WTC11 (cell line): Measurements from ENCODE around the gene CST9L. TPM values are rescaled to one million over a fixed set of nuclear protein-coding genes. Genes with fewer than 3 reads are reported as not detected.

Experiments
- ATAC-seq: fragments of 200-7000 bp; cut with Tn5 transposase; 2 replicates; pipeline ENCODE4 v1.10.0; 2021; ENCODE audit warnings: mild to moderate bottlenecking, moderate library complexity
- CTCF ChIA-PET: fragments of 300-600 bp; sonication (Branson Sonifier 250); formaldehyde crosslinking; loops from one replicate; lab custom pipeline; 2021; ENCODE audit warnings: antibody characterized with exemption; lab: Charles Lee
- POLR2A ChIA-PET: fragments of 350-600 bp; sonication (Branson Sonifier 250); formaldehyde crosslinking; loops from one replicate; lab custom pipeline; 2021; ENCODE audit warnings: antibody characterized with exemption; lab: Charles Lee
- DNase-seq: peaks from one replicate; pipeline ENCODE4 v3.0.0; 2021; ENCODE audit warnings: low spot score
- H3K27ac Mint-ChIP-seq: 2 replicates; pipeline ENCODE4 v1.8.0; 2021; ENCODE audit warnings: mixed read lengths
- H3K27me3 Mint-ChIP-seq: 2 replicates; pipeline ENCODE4 v1.8.0; 2021; ENCODE audit warnings: low read depth, mild to moderate bottlenecking, moderate library complexity, mixed read lengths
- H3K36me3 Mint-ChIP-seq: 2 replicates; pipeline ENCODE4 v1.8.0; 2021; ENCODE audit warnings: mixed read lengths
- H3K4me1 Mint-ChIP-seq: 2 replicates; pipeline ENCODE4 v1.8.0; 2022; ENCODE audit warnings: mixed read lengths
- H3K4me3 Mint-ChIP-seq: 2 replicates; pipeline ENCODE4 v1.8.0; 2021; ENCODE audit warnings: mild to moderate bottlenecking, moderate library complexity, mixed read lengths
- H3K9me3 Mint-ChIP-seq: 2 replicates; pipeline ENCODE4 v1.8.0; 2021; ENCODE audit warnings: mixed read lengths
- CREB1 ChIP-seq: sonication (generic); formaldehyde crosslinking; IDR thresholded peaks from 2 replicates; pipeline ENCODE4 v1.8.0; 2023; ENCODE audit warnings: mild to moderate bottlenecking, missing genetic modification reagents
- ELF4 ChIP-seq: sonication (generic); formaldehyde crosslinking; IDR thresholded peaks from 2 replicates; pipeline ENCODE4 v1.8.1; 2022; ENCODE audit warnings: low read depth, mild to moderate bottlenecking, moderate library complexity, missing genetic modification reagents
- ETV6 ChIP-seq: sonication (generic); formaldehyde crosslinking; IDR thresholded peaks from 2 replicates; pipeline ENCODE4 v1.8.1; 2022; ENCODE audit warnings: mild to moderate bottlenecking, missing genetic modification reagents
- FOXK1 ChIP-seq: sonication (generic); formaldehyde crosslinking; IDR thresholded peaks from 2 replicates; pipeline ENCODE4 v1.8.0; 2022; ENCODE audit warnings: mild to moderate bottlenecking, moderate library complexity, missing genetic modification reagents
- FOXP1 ChIP-seq: sonication (generic); formaldehyde crosslinking; IDR thresholded peaks from 2 replicates; pipeline ENCODE4 v1.8.0; 2022; ENCODE audit warnings: missing genetic modification reagents, mild to moderate bottlenecking, moderate library complexity, borderline replicate concordance
- HMGA2 ChIP-seq: fragments of 250-450 bp; sonication (Bioruptor Pico); IDR thresholded peaks from 2 replicates; pipeline ENCODE4 v1.4.0; 2021; ENCODE audit warnings: mild to moderate bottlenecking, moderate library complexity
- NFATC4 ChIP-seq: fragments of 250-450 bp; sonication (Bioruptor Pico); IDR thresholded peaks from 2 replicates; pipeline ENCODE4 v1.9.0; 2021; ENCODE audit warnings: mild to moderate bottlenecking
- NFE2L1 ChIP-seq: sonication (generic); formaldehyde crosslinking; IDR thresholded peaks from 2 replicates; pipeline ENCODE4 v1.8.1; 2023; ENCODE audit warnings: missing genetic modification reagents
- RORB ChIP-seq: fragments of 250-450 bp; sonication (Bioruptor Pico); IDR thresholded peaks from 2 replicates; pipeline ENCODE4 v1.9.0; 2021; ENCODE audit warnings: mild to moderate bottlenecking
- TCF7 ChIP-seq: sonication (generic); formaldehyde crosslinking; IDR thresholded peaks from 2 replicates; pipeline ENCODE4 v1.8.0; 2022; ENCODE audit warnings: mild to moderate bottlenecking, low read depth, missing genetic modification reagents, moderate library complexity
- ZNF121 ChIP-seq: sonication (generic); formaldehyde crosslinking; IDR thresholded peaks from 2 replicates; pipeline ENCODE4 v1.8.0; 2023; ENCODE audit warnings: missing genetic modification reagents
- ZNF263 ChIP-seq: sonication (generic); formaldehyde crosslinking; IDR thresholded peaks from 2 replicates; pipeline ENCODE4 v1.8.1; 2022; ENCODE audit warnings: low read depth, mild to moderate bottlenecking, moderate library complexity, missing genetic modification reagents
- ZNF396 ChIP-seq: fragments of 250-450 bp; sonication (Bioruptor Pico); IDR thresholded peaks from 2 replicates; pipeline ENCODE4 v1.8.0; 2021; ENCODE audit warnings: mild to moderate bottlenecking, moderate library complexity, borderline replicate concordance
- total RNA-seq: library from RNA; stranded (reverse); gene quantifications from 3 replicates; pipeline ENCODE4 v1.2.3, GENCODE V29; 2021
- TF ChIP-seq, protein P1 (sequence below): sonication (generic); formaldehyde crosslinking; IDR thresholded peaks from 2 replicates; pipeline ENCODE4 v1.8.0; 2022; ENCODE audit warnings: mild to moderate bottlenecking, missing genetic modification reagents
- TF ChIP-seq, protein P2 (sequence below): fragments of 250-450 bp; sonication (Bioruptor Pico); IDR thresholded peaks from 2 replicates; pipeline ENCODE4 v1.8.0; 2021; ENCODE audit warnings: mild to moderate bottlenecking
- TF ChIP-seq, protein P3 (sequence below): sonication (generic); formaldehyde crosslinking; conservative IDR thresholded peaks from 2 replicates; pipeline ENCODE4 v1.8.1; 2023; ENCODE audit warnings: mild to moderate bottlenecking, low read depth, missing genetic modification reagents, moderate library complexity
- TF ChIP-seq, protein P4 (sequence below): fragments of 250-450 bp; sonication (Bioruptor Pico); IDR thresholded peaks from 2 replicates; pipeline ENCODE4 v1.9.0; 2021; ENCODE audit warnings: mild to moderate bottlenecking
- TF ChIP-seq, protein P5 (sequence below): sonication (generic); formaldehyde crosslinking; IDR thresholded peaks from 2 replicates; pipeline ENCODE4 v1.8.1; 2023; ENCODE audit warnings: mild to moderate bottlenecking, missing genetic modification reagents, moderate library complexity
- TF ChIP-seq, protein P6 (sequence below): sonication (generic); formaldehyde crosslinking; IDR thresholded peaks from 2 replicates; pipeline ENCODE4 v1.8.0; 2022; ENCODE audit warnings: mild to moderate bottlenecking, missing genetic modification reagents

CST9L gene
- total RNA-seq, 1 experiment from 2014 or later, result not detected

DNA sequence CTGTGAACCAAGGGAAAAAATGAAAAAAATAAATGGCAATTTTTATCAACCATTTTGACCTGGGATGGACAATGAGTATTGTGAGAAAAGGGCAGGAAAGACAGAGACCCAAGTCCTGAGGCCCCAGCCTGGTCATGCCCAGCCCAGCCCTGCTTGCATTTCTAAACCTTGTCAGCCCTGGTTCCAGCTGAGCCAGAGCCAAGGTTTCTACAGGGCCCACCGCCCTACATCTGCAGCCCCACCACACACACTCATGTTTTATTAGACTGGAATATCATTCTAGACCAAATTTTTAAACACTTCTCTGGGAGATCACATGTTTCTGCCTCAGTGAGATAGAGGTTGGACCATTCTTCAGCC lies 667 bp upstream of the CST9L start:
- no peaks in the 10 kb centered on the region for H3K4me1 Mint-ChIP-seq
- peaks cover 3% of the 10 kb centered on the region; the same call in 1 of the 2 replicates for H3K36me3 Mint-ChIP-seq
- ChIA-PET POLR2A (no interaction called here), CTCF (no interaction called here)
- H3K4me3 Mint-ChIP-seq, result no peak overlapping the region
- no peak overlapping the region for H3K27ac Mint-ChIP-seq
- H3K9me3 Mint-ChIP-seq, result peaks cover 16% of the 10 kb centered on the region
- TF ChIP-seq ZNF396 (CRISPR knock-in tag) (no peak), HMGA2 (CRISPR knock-in tag) (no peak), ETV6 (no peak), CREB1 (CRISPR knock-in tag) (no peak), TCF7 (CRISPR knock-in tag) (no peak), NFE2L1 (CRISPR knock-in tag) (no peak), FOXP1 (CRISPR knock-in tag) (no peak), ZNF121 (CRISPR knock-in tag) (no peak), ELF4 (CRISPR knock-in tag) (no peak), NFATC4 (CRISPR knock-in tag) (no peak), FOXK1 (CRISPR knock-in tag) (no peak), ZNF263 (CRISPR knock-in tag) (no peak), RORB (no peak)
- TF ChIP-seq, protein P1, sequence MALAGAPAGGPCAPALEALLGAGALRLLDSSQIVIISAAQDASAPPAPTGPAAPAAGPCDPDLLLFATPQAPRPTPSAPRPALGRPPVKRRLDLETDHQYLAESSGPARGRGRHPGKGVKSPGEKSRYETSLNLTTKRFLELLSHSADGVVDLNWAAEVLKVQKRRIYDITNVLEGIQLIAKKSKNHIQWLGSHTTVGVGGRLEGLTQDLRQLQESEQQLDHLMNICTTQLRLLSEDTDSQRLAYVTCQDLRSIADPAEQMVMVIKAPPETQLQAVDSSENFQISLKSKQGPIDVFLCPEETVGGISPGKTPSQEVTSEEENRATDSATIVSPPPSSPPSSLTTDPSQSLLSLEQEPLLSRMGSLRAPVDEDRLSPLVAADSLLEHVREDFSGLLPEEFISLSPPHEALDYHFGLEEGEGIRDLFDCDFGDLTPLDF, result no peak
- TF ChIP-seq, protein P2, sequence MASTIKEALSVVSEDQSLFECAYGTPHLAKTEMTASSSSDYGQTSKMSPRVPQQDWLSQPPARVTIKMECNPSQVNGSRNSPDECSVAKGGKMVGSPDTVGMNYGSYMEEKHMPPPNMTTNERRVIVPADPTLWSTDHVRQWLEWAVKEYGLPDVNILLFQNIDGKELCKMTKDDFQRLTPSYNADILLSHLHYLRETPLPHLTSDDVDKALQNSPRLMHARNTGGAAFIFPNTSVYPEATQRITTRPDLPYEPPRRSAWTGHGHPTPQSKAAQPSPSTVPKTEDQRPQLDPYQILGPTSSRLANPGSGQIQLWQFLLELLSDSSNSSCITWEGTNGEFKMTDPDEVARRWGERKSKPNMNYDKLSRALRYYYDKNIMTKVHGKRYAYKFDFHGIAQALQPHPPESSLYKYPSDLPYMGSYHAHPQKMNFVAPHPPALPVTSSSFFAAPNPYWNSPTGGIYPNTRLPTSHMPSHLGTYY, result no peak
- TF ChIP-seq, protein P3, sequence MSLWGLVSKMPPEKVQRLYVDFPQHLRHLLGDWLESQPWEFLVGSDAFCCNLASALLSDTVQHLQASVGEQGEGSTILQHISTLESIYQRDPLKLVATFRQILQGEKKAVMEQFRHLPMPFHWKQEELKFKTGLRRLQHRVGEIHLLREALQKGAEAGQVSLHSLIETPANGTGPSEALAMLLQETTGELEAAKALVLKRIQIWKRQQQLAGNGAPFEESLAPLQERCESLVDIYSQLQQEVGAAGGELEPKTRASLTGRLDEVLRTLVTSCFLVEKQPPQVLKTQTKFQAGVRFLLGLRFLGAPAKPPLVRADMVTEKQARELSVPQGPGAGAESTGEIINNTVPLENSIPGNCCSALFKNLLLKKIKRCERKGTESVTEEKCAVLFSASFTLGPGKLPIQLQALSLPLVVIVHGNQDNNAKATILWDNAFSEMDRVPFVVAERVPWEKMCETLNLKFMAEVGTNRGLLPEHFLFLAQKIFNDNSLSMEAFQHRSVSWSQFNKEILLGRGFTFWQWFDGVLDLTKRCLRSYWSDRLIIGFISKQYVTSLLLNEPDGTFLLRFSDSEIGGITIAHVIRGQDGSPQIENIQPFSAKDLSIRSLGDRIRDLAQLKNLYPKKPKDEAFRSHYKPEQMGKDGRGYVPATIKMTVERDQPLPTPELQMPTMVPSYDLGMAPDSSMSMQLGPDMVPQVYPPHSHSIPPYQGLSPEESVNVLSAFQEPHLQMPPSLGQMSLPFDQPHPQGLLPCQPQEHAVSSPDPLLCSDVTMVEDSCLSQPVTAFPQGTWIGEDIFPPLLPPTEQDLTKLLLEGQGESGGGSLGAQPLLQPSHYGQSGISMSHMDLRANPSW (CRISPR knock-in tag), result no peak
- TF ChIP-seq, protein P4, sequence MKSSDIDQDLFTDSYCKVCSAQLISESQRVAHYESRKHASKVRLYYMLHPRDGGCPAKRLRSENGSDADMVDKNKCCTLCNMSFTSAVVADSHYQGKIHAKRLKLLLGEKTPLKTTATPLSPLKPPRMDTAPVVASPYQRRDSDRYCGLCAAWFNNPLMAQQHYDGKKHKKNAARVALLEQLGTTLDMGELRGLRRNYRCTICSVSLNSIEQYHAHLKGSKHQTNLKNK (CRISPR knock-in tag), result no peak
- TF ChIP-seq, all 79 proteins: peak for 0
- peaks cover 4% of the 10 kb centered on the region for H3K27me3 Mint-ChIP-seq
- ATAC-seq, result no peak
- no peak for DNase-seq

DNA sequence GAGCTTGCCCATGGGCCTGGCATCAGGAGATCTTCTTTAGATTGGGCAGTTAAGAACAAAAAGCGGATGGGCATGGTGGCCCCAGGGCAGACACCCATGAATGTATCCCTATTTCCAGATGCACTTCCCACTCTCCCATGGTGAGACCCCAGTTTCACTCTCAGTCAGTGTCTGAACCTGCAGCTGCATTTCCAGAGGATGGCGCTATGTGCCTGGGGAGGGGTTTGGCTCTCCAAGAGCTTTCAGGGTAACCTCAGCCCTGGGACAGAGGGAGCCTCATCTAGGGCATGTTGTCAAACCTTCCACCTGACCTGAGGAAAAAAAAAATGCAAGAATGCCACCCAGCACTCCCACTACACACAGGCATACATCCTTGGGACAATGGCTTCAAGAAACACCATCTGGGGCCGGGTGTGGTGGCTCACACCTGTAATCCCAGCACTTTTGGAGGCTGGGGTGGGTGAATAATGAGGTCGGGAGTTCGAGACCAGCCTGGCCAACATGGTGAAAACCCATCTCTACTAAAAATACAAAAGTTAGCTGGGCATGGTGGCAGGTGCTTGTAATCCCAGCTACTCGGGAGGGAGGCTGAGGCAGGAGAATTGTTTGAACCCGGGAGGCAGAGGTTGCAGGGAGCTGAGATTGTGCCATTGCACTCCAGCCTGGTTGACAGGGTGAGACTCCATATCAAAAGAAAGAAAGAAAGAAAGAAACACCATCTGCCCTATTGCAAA lies 1.9 kb downstream of the CST9L start:
- Mint-ChIP-seq H3K9me3 (peaks cover 24% of the 10 kb centered on the region), H3K4me3 (no peak overlapping the region), H3K27ac (no peak overlapping the region), H3K27me3 (peaks cover 6% of the 10 kb centered on the region), H3K4me1 (no peaks in the 10 kb centered on the region), H3K36me3 (peaks cover 13% of the 10 kb centered on the region)
- DNase-seq (no peak), ATAC-seq (no peak)
- TF ChIP-seq, protein P5, sequence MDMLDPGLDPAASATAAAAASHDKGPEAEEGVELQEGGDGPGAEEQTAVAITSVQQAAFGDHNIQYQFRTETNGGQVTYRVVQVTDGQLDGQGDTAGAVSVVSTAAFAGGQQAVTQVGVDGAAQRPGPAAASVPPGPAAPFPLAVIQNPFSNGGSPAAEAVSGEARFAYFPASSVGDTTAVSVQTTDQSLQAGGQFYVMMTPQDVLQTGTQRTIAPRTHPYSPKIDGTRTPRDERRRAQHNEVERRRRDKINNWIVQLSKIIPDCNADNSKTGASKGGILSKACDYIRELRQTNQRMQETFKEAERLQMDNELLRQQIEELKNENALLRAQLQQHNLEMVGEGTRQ (CRISPR knock-in tag), result no peak
- TF ChIP-seq, protein P6, sequence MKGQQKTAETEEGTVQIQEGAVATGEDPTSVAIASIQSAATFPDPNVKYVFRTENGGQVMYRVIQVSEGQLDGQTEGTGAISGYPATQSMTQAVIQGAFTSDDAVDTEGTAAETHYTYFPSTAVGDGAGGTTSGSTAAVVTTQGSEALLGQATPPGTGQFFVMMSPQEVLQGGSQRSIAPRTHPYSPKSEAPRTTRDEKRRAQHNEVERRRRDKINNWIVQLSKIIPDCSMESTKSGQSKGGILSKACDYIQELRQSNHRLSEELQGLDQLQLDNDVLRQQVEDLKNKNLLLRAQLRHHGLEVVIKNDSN (CRISPR knock-in tag), result no peak
- ChIA-PET POLR2A (no interaction called here), CTCF (interaction anchor here (0.6 to 1.1 kb wide), 3 partner anchors 9 to 42 kb away, joined by 3 to 5 read pairs (median 5); no protein-coding TSS in a partner anchor)
